Mucosa of gallbladder (tissue), 1 donor: ENCODE data around the gene MYMK. TPM values are rescaled to one million over a fixed set of nuclear protein-coding genes. Genes with fewer than 3 reads are reported as not detected.

Experiments used
- DNase-seq: peaks from one replicate; pipeline ENCODE4 v3.0.0-alpha.2; 2020; ENCODE audit warnings: low spot score
- total RNA-seq: library from RNA; stranded (reverse); gene quantifications from one replicate; pipeline ENCODE4 v1.2.1, GENCODE V29; 2021
- donor health status: DM: no; HTN: no; CAD: no.

The MYMK gene
- total RNA-seq, 1 donor from 2014 or later = not detected

DNA sequence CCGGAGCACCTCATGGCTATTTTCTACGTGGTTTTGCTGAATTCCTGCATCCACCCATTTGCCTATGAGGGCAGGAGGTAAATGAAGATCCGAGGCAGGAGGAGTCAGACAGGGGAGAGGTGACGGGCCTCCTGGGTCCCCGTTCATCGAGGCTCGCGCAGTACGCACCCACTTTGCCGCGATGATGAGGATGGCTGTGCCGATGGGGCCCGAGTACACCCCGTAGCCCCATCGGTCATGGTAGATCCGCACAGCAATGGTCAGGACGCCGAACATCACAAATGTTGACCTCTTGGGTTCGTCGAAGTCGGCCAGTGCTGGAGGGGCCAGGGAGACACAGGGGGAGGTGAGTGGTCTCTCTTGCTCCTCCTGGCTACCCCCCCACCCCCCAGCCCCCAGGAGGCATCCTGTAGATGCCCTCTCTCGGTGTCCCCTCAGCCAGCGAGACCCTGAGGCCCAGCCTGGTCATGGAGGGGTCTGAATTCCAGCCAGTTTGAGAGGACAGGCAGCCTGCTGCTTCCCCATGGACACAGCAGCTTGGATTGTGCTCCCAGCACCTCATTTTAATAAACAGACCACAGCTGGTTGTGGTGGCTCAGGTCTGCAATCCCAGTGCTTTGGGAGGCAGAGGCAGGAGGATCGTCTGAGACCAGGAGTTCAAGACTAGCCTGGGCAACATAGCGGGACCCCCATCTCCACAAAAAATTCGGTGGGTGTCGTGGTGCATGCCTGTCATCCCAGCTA is 5.9 kb downstream of the MYMK start:
- no peak for DNase-seq

DNA sequence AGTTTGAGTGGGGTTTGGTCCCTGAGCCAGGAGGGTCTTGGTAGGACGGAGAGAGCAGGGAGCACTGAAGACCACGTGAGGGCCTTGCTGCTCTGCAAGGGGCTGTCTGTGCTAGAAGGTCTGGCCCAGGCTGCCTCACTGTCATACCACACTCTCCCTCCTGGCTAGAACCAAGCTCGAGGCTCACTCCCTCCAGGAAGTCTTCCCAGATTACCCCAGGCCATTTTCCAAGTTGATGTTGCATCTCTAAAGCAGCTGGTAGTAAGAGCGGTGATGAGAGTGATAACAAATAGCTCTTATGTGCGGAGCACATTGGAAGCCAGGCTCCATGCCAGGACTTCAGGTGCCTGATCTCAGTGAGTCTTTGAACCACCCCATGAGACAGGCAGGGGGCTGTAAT is 6.6 kb downstream of the MYMK start:
- DNase-seq = no peak

- DNase-seq = no peak
These were observed 7.0 kb downstream of the MYMK start for GRCh38 chr9:133517711-133518110.

DNA sequence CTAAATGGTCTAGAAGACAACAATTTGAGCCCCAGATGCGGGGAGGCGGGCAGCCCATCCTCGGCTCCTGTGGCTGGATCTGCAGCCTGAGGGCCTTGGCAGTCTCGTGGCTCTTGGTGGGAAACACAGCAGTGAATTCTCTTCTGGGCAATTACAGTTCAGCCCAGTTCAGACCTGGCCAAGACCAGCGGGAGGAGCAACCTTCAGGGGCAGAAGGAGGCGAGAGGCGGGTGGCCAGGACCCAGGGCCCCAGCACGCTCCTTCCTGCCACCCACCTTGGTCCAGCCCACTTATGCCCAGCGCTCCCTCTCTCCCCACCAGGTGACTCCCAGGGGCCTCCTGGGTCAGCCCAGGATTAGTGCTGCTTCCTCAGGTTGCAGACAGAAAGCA is 7.8 kb downstream of the MYMK start:
- DNase-seq = no peak

DNA sequence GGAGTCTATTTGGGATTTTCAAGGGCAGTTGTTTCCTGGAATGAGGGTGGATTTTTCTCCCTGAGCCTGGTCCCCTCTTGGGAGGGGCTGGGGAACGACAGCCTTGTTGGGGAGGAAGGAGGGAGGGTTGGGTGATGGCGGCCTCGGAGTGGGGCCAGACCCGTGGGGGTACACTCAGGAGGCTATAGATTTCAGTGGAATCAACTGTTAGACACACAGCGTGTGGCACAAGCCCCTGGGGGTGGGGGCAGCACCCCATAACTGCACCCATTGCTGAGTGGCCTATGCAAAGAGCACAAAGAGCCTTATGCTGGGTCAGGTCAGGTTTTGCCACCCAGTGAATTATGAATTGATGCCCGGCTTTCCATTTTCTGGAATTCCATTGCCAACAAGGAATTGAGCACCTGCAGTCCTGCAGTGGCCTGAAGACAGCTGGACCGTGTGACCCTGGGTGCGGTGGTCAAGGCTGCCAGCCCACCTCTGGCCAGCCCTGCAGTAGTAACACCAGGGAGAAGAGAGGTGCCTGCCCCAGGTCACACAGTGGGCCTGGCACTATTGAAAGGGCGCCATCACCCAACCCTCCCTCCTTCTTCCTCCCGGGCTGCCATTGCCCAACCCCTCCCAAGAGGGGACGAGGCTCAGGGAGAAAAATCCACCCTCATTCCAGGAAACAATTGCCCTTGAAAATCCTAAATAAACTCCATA is 8.4 kb downstream of the MYMK start:
- DNase-seq = no peak

DNA sequence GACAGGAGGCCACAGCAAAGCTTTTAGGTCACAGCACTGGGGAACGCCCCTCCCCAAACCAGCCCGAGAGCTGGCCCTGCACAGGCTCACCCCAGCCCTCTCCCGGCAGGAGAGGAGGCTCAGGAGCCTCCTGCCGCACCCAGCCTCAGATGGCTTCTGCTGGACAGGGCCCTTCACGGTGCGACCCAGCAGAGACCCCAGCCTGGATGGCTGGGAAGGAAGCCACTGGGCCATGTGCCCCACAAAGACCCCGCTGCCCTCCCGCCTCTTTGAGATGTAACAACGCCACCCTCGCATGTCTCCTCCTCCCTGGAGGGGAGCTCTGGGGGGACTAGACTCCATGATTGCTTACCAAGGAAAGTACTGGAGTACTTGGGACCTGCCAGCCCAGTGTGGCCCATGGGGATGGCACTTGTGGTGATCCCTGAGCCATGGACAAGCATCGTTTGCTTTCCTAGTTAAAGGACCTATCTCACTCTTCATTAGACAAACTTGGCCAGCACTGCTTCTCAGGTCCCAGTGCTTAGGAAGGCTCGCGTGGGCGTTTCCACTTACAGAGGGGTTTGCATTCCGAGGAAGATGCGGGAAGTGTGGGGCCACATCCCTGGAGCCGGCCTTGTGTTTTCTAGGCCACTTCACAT is 9.0 kb downstream of the MYMK start:
- no peak for DNase-seq

DNA sequence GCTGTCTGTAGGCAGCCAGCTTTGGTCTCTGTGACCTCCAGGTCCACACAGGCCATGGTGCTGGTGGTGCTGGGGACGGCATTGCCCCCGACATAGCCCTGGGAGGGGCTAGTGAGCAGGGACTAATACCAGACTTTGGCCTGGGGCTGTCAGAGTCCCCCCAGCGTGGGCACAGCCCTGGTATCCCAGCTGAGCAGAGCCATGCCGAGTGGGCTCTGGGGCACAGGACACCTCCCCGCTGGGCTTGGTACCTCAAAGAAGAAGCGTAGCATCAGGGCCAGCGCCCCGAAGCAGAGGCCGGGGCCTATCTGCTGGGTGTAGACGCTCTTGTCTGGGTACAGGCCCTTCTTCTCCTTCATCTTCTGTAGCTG is 9.5 kb downstream of the MYMK start:
- DNase-seq = no peak

GRCh38 chr9:133514460-133515239 is 10.1 kb downstream of the MYMK start:
- DNase-seq = peak; percentile 49

- no peak for DNase-seq
These were observed 11.3 kb downstream of the MYMK start for GRCh38 chr9:133513214-133514100.

- no peak for DNase-seq
These were observed 12.2 kb downstream of the MYMK start for GRCh38 chr9:133512253-133513213.

GRCh38 chr9:133511607-133512006 is 13.2 kb downstream of the MYMK start:
- DNase-seq = no peak

DNA sequence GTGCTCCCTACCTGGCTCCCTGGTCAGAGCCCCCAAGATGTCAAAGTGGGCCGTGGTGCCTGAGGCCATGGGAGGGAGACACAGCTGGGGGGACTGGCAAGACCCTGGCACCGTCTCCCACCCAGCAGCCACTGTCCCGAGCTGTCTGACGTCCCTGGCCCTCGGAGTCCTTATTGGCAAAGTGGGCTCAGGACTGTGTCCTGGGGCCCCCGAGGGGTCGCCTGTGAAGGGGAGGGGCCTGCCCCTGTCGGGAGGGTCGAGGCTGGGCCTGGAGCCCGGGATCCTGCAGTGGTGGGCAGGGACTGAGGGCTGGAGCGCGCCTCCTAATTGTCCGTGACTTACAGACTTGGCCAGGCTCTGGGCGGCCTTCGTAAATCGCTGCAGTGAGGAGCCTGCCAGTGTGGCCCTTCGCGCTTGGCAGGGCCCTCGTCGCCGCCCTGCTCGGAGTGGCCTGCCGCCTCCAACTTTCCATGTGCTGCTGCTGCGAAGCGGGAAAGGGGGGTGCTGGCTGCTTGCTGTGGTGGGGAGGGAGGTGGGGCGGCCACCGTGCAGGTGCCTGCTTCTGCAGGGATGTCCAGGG is 13.7 kb downstream of the MYMK start:
- no peak for DNase-seq

DNA sequence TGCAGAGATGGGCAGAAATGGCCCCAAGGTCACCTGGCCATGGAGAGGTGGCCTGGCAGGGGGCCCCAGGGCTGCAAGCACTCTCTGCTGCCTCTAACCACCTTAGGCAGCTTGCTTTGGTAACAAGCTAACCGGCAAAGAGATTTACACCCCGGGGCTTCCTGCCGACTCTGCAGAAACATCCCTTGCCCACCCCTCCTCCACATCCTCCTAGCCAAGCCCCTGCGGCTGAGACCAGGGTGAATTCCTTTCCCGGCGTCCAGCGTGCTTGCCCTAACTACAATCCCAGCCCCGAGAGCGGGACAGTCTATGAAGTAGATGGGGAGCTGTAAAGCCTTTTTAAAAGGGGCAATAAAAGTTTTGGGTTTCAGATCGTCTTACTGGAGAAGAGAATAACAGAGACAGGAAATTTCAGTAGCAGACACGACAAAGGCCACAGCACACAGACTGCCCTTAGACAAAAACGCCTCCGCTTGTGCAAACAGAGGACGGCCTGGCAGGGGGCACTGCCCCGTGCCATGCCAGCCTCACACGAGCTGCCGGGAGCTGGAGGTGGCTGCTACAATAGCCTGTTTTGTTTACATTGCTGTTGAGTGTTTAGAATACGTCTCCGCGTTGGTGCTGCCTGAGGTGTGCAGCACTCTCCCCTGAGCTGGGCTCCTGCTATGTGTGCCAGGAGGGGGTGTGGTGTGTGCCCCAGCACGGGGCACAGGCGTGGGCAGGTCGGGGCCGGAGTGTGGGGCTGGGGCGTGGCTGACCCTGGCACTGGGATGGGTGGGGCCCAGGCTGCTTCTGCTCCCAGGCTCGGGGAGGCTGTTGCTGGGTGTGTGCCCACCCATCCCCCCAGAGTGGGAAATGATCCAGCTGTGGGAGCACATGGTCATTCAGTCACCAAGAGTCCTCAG is 15.3 kb downstream of the MYMK start:
- peak; percentile 58 for DNase-seq

DNA sequence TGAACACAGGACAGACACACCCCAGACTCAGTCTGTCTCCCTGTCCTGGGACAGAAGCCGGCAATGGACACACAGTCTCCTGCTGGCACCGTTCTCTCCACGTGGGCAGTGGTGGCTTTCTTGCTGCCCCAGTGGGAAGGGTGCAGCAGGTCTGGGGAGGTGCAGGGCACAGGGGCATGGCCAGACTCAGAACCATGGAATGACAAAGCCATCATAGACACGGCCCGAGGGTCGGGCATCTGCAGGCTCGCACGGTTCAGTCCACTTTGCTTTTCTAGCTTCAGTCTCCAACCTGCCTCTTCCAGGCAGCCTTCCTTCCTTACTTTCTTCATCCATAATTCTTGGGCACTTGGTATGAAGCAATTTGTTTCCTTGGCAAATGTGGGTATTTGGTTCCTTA is 16.7 kb downstream of the MYMK start:
- DNase-seq = no peak

- no peak for DNase-seq
These were observed 17.4 kb downstream of the MYMK start for GRCh38 chr9:133507246-133507965.

- no peak for DNase-seq
These were observed 18.1 kb downstream of the MYMK start for GRCh38 chr9:133506653-133507038.

DNA sequence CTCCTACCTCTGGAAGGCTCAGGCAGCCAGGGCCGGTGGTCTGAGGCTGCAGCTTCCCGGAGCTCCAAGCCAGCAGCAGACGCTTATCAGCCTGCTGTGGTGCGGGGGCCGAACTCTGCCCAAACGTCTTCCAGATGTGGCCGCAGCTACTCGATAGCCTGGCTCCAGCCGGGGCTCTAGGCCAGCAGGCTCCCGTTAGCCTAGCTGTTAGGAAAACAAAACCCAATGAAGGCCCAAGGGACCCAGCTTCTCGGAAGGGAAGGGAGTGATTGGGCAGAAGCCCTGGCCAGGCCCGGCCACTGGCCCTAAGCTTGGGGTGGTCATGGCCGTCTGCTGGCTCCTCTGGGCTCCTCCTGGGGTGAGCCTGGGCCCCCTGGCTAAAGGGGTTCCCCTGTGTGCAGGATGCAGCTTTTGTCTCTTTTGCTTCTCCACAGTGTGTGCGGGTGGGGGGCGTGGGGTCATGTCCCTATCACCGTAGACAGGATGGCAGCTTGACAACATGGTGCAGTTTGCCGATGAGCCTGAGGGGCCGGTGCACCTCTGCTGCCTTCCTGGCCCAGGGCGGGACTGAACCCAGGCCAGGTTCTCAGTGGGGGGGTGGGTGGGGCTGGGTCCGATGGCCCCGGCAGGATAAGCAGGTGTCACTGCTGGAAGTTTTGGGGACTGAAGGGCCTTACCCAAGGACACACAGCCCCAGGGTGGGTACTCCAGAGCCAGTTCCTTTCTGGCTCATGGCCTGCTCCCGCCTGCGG is 18.7 kb downstream of the MYMK start:
- no peak for DNase-seq
